ENCODE data around the gene WDFY2. TPM values are rescaled to one million over a fixed set of nuclear protein-coding genes. Genes with fewer than 3 reads are reported as not detected.

WDFY2 gene
- total RNA-seq, 1 experiment from 2014 or later, result 26.4 TPM

DNA sequence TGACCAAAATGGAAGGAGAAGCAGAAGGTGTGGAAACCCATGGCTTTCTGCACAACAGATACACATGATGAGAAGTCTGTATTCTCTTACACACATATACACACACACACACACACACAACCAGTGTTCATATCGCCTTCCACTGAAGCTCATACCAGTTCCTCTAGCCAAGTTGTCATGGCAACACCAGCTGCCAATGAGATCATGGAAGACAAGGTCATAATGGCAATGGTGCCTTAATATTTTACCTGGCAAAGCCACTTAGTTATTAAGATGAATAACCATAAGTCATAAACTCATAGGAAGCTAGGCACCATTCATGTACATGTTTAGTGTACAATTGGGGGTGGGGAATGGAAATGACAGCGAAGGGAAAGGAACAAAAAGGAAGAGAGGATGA lies 222.3 kb downstream of the WDFY2 start:
- Histone ChIP-seq H3K4me1 (ENCODE audit: insufficient read depth, low read length) (peaks cover 3% of the 10 kb centered on the region; the same call in 1 of the 2 replicates), H4K91ac (ENCODE audit: insufficient read length, low read depth, low read length) (no peak overlapping the region), H3K18ac (ENCODE audit: insufficient read length, low read depth, low read length) (no peak overlapping the region), H3K27ac (ENCODE audit: insufficient read length, low read depth, low read length) (no peak overlapping the region), H3K9me3 (ENCODE audit: control insufficient read depth, low read depth, low read length) (no peaks in the 10 kb centered on the region), H3K4me2 (ENCODE audit: insufficient read depth, insufficient read length, low read length) (no peak overlapping the region), H3K23me2 (ENCODE audit: insufficient read length, low read depth, low read length, poor library complexity, severe bottlenecking) (peaks cover 4% of the 10 kb centered on the region), H4K20me1 (ENCODE audit: control insufficient read depth, insufficient read depth, insufficient read length) (no peaks in the 10 kb centered on the region), H3K56ac (ENCODE audit: insufficient read length, low read depth, low read length) (no peak overlapping the region), H3K14ac (ENCODE audit: insufficient read depth, low read length) (no peak overlapping the region), H2BK12ac (ENCODE audit: insufficient read length, low read depth, low read length) (no peak overlapping the region), H4K8ac (replicated peaks; ENCODE audit: insufficient read length, low read depth, low read length) (no peak overlapping the region), H2AFZ (ENCODE audit: low read length) (no peak overlapping the region), H2AK5ac (ENCODE audit: insufficient read length, low read length) (no peak overlapping the region), H3K4ac (ENCODE audit: low read depth, low read length) (no peak overlapping the region), H3K79me1 (ENCODE audit: insufficient read depth, low read depth, low read length, poor library complexity, severe bottlenecking) (no peaks in the 10 kb centered on the region), H2BK15ac (ENCODE audit: low read depth, low read length) (no peak overlapping the region), H3K27me3 (ENCODE audit: insufficient read depth, low read length) (no peaks in the 10 kb centered on the region), H3T11ph (ENCODE audit: low read length) (no peak overlapping the region), H3K79me2 (ENCODE audit: insufficient read depth, low read length) (no peaks in the 10 kb centered on the region), H2BK120ac (ENCODE audit: low read depth, low read length, poor library complexity, severe bottlenecking) (no peak overlapping the region), H3K9ac (ENCODE audit: extremely low read depth, insufficient read length, low read length) (no peak overlapping the region), H3K23ac (ENCODE audit: insufficient read length, low read depth, low read length) (no peak overlapping the region), H2BK5ac (ENCODE audit: insufficient read length, low read length) (no peak overlapping the region), H2BK20ac (ENCODE audit: low read depth, low read length, poor library complexity, severe bottlenecking) (no peak overlapping the region), H4K5ac (ENCODE audit: insufficient read length, low read depth, low read length) (no peak overlapping the region)
- no peak for TF ChIP-seq CTCF (conservative IDR thresholded peaks at IDR 0.05)
- no peak for DNase-seq
- Mint-ChIP-seq H3K9me3 (no peaks in the 10 kb centered on the region), H3K4me1 (peaks cover 35 to 40% of the 10 kb centered on the region in 2 experiments), H3K27me3 (ENCODE audit: low read depth) (no peaks in the 10 kb centered on the region; the same call in none of the 2 replicates), H3K4me3 (no peak overlapping the region), H3K36me3 (ENCODE audit: insufficient read depth in 1 of 3, low read depth in 3 of 3) (peaks cover 0 to 2% (median 0%) of the 10 kb centered on the region in 3 experiments; a peak in 2 of 7 replicates), H3K27ac (no peak overlapping the region)
- WGBS (ENCODE audit: extremely low coverage, insufficient read length, low lambda C conversion rate), result no CpG with 5 or more reads among the region's 2 CpGs
